Activated T-cell treated with anti-CD3 and anti-CD28 coated beads for 4 hours (primary cell): ENCODE measurements around the gene CCNG1.
"Not testable (repeated sequence)": the region's sequence is repeated elsewhere in the genome, so short reads cannot be mapped to it uniquely, and the experiment has no call there.

Experiments
- DNase-seq: peaks from one replicate; pipeline ENCODE4 v3.0.0-alpha.2; 2020

CCNG1 gene

DNA sequence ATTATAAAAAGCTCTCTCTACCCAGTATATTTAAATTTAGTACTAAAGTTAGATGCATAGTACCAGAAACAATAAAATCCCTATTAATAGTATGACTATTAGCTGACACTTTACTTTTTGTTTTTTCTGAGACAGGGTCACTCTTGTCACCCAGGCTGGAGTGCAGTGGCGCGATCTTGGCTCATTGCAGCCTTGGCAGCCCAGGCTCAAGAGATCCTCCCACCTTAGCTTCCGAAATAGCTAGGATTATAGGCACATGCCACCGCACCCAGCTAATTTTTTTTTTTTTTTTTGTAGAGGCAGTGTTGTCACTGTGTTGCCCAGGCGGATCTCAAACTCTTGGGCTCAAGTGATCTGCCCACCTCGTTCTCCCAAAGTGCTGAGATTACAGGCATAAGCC lies 8.0 kb downstream of the CCNG1 start:
- no peak for DNase-seq

DNA sequence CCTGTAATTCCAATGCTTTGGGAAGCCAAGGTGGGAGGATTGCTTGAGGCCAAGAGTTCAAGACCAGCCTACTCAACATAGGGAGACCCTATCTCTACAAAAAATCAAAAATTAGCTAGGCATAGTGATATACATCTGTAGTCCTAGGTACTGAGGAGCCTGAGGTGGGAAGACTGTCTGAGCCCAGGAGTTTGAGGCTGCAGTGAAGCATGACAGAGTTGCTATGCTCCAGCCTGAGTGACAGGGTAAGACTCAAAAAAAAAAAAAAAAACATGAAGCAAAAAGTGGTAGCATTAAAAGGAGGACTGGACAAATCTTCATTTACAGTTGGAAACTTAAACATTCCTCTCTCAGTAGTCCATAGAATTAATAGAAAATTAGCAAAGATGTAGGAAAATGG lies 9.8 kb downstream of the CCNG1 start:
- no peak for DNase-seq

DNA sequence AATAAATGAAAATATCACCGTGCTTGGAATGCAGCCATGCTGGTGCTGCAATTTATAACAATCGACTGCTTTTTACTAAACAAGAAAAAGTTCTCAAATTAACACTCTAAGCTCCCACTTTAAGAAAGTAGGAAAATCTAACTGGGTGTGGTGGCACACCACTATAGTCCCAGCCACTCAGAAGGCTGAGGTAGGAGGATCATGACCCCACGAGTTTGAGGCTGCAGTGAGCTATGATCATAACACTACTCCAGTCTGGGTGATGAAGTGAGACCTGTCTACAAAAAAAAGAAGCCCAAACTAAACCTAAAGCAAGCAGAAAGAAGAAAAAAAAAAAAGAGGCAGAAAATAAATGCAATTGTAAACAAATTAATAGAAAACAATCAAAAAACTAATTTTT lies 10.5 kb downstream of the CCNG1 start:
- no peak for DNase-seq

DNA sequence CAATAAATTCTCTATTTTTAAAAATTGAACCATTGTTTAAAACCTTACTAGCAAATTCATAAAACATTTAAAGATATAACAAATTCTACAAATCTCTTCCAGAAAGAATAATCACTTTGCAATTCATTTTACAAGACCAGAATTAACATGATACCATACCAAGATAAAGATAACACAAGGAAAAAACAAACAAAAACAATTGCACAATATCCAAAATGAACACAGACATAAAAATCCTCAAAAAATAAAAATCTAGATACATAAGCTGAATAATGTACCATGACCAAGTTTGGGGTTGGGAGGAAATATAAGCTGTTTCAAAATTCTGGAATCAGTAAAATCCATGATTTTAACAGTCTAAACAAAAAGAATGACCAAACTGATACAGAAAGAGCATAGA lies 11.1 kb downstream of the CCNG1 start:
- DNase-seq = no peak

DNA sequence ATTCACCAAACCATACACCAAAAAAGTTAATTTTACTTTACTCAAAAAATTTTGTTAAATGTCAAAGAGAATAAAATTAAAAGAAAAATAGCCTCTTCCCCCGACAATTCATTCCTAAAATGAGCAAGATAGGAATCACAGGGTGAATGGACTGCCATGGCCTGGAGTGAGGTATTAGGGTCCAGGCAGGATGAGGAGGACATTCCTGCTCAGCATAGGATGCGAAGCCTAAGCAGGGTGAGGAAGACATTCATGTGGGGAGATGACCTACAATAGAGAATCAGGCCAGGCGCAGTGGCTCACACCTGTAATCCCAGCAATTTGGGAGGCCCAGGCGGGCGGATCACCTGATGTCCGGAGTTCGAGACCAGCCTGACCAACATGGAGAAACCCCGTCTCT lies 14.1 kb downstream of the CCNG1 start:
- DNase-seq = no peak

DNA sequence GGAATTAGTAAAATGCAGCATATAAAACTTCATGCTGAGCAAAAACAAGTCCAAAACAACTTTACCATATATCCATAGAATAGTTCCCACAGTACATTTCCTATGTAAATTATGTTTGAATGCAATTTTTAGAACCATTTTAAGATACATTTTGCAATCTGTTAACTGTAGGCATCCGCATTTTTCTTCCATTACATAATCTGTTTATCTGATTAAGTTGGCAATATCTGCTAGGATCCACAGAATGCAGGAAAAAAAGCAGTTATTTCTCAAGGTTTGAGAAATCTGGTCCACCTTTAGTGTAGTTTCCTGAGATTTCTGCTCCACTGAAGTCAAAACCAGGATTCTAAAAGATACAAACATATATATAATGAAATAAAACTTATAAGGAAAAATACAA lies 16.3 kb downstream of the CCNG1 start:
- no peak for DNase-seq

DNA sequence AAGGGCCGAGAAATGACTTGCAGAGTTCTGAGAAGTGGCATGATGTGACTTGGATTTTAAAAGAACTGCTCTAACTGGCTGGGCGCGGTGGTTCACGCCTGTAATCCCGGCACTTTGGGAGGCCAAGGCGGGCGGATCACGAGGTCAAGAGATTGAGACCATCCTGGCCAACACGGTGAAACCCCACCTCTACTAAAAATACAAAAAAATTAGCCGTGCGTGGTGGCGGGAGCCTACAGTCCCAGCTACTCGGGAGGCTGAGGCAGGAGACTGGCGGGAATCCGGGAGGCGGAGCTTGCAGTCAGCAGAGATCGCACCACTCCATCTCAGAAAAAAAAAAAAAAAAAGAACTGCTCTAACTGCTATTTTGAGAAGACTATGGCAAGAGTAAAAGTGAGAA lies 18.0 kb downstream of the CCNG1 start:
- DNase-seq = not testable (repeated sequence)

DNA sequence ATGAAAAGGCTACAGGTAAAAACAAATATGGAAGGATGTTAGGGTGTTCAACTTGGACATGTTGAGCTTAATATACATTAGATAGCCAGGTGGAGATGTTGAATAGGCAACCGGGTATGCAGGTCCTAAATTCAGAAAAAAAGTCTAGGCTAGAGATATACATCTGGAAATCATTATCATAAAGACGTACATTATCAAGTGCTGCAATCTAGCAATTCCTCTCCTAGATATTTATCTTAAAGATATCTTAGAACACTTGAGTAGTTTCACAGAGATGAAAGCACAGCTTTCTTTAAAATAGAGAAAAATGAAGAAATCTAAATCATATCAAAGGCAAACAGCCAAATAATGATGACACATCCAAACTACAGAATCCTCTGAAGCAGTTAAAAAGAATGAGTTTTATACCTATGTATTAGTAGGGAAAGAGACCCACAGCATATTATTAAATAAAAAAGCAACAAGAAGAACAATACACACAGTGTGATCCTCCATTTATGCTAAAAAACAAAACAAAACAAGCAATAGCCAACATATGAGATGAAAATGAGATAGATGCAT lies 18.7 kb downstream of the CCNG1 start:
- DNase-seq = no peak

DNA sequence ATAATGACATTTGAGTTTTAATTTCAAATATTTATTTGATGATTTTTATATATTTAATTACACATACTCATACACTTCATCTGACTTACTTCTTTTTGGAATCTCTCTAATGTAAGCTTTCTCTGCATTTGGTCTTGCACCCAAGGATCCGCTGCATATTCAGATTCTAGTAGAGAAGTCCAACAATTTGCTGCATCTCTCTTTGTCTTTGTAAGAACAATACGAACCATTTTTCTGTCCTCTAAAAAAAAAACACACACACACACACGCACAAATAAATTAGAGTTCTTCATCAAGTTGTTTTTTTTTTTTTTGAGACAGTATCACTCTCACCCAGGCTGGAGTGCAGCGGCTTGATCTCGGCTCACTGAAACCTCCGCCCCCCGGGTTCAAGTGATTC lies 19.4 kb downstream of the CCNG1 start:
- DNase-seq = no peak

DNA sequence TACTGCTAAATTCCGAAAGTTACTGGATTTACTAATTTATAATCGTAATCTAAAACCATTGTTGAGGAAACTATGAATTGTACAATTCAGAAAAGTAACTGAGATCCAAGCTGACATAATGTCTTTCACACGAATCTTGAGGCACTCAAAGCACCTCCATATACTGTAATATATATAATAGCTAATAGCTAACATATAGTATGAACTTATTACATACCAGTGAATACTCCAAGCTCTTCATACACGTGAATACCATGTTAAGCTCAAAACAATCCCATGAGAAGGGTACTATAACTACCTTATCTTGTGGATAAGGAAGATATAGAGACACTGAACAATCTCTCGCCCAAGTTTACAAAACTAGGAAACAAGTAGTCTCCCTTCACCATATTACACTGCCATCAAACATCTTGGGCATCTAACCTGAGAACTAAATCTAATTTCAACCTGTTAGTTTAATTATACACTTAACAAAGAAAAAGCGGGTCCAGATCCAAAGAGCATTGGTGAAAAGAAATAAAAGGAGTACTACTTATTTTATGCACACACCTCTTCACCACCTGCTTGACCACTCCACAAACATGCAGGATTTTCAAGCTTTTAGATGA lies 21.5 kb downstream of the CCNG1 start:
- no peak for DNase-seq

DNA sequence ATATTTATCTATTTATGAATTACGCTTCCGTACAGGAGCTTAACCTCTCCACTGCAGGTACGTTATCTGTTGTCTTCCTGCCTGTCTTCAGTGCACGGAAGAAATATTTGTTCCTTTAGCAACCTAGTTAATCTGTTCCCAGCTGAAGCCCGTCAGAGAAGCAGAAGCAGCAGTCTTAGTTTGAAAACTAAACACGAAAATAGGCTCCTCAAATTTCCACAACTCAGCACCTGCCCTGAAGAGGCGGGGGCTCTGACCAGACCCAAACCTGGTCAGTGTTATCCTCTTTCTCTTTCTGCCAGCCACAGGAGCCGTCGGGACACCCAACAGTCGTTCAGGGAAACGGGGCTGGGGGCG lies 22.0 kb downstream of the CCNG1 start:
- no peak for DNase-seq

DNA sequence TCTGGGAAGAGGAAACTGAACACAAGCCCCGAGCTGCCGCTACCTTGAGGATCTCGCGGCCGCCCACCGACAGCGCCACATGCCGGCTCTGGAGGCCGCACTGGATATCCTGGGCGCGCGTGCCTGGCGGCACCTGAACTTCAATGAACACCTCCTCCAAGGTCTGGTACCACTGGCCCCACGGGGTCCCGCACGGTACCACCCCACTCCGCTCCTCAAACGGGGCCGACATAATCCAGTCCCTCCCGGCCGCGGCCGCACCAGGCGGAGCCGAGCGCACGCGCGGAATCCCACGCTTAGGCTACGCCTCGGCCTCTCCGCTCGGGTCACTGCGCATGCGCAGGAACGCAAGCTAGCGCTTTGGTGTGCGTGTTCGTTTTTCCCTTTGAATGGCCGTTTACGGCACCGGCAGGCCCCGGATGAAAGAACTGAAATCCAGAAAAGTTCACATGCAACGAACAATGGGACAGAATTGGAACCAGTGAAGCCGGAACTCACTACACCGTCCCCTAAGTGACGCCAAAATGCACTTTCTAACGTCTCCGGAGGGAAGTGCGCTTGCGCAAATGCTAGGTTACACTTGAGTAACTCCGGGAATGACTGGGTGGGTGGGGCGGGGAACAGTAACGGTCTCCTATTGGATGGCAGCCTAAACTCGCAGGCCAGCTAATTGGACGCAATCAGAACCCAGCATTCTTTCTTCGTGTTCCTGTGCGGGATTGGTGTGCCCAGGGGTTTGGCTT lies 22.6 kb downstream of the CCNG1 start, which contains the start of gene NUDCD2:
Gene NUDCD2 (minus strand): TSS at position 284 of the 743 bp plus-strand sequence. CDS start 52 bp downstream, at position 232.
- peak; percentile 90 for DNase-seq

DNA sequence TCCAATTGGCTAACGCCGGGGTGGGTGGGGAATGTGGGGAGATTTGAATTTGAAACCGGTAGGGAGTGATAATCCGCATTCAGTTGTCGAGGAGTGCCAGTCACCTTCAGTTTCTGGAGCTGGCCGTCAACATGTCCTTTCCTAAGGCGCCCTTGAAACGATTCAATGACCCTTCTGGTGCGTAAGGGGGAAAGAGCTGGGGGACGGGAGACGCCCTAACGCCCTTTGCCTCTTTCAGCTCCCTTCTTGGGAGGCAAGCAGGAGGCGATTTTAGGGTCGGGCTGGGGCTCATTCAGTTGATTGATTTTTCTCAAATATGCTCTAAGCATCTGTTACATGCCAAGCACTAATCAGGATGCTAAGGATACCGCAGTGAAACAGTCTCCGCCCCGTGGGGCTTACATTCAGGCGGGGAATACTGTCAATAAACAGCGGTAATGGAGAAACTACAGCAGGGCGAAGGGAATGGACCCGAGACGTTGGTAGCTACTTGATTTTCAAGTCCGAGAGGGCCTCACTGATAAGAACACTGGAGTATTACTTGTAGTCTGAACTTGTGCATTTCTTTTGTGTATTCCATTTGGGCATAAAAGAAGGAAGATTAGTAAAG lies 23.3 kb downstream of the CCNG1 start, which contains the start of gene HMMR:
Gene HMMR (plus strand): TSS at position 71 of the 610 bp plus-strand sequence. CDS start 61 bp downstream, at position 132.
- no peak for DNase-seq

DNA sequence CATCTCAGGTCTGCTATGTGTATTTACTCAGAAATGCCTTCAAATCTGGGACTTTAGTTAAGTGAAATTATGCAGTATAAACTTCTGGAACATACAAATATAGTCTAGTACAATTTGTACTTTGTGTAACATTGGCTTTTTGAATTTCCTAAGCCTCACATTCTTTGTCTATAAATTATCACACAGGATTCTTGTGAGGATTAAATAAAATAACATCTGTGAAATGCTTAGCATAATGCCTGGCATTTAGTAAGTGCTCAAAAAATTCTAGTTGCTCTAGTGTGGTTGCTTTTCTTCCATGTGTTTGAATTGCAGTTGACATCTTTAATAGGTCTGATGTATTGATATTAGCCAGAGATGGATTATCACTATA lies 25.7 kb downstream of the CCNG1 start:
- no peak for DNase-seq

DNA sequence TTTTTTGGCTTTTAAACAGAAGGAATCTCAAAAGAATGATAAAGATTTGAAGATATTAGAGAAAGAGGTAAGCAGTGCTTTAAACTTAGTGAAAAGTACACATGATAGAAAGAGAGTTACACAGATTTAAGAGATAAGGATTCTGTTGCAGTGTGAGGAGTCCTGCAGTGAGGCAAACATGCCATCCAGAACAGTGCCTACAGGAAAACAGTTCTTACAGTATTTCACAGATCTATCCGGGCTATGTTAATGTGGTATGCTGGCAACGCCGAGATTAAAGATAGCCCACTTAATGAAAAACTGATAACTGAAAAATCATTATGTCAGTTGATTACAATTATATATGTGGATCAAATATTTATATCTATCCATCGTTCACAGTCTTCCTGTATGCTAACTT lies 30.3 kb downstream of the CCNG1 start:
- DNase-seq = no peak

DNA sequence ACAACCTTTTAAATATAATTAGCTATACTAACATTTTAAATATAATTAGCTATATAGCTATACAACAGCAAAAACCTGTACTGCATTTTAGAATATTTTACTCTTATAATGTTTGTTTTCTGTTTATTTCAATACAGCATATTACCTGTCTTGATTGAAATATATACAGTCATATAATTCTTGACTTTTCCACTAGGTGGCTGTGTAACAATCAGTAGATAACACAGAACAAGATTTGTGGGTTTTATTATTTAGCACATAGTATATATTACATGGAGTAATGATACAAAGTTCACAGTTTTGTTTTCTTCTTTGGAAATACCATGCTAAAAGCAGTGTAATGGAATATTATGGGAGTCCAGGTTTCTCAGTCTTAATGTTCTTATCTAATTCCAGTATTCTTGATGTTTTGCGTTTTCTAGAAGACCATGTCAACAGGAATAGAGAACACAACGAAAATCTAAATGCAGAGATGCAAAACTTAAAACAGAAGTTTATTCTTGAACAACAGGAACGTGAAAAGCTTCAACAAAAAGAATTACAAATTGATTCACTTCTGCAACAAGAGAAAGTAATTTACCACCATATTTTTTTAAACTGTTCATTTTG lies 36.3 kb downstream of the CCNG1 start:
- no peak for DNase-seq

DNA sequence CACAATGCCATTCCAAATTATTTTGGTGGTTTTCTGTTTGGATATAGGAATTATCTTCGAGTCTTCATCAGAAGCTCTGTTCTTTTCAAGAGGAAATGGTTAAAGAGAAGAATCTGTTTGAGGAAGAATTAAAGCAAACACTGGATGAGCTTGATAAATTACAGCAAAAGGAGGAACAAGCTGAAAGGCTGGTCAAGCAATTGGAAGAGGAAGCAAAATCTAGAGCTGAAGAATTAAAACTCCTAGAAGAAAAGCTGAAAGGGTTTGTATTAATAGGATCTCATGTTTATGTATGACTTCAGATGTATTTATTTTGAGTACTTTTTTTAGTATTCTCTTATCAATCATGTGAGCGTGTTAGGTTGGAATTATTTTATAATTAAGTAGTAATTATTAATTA lies 38.0 kb downstream of the CCNG1 start:
- no peak for DNase-seq

DNA sequence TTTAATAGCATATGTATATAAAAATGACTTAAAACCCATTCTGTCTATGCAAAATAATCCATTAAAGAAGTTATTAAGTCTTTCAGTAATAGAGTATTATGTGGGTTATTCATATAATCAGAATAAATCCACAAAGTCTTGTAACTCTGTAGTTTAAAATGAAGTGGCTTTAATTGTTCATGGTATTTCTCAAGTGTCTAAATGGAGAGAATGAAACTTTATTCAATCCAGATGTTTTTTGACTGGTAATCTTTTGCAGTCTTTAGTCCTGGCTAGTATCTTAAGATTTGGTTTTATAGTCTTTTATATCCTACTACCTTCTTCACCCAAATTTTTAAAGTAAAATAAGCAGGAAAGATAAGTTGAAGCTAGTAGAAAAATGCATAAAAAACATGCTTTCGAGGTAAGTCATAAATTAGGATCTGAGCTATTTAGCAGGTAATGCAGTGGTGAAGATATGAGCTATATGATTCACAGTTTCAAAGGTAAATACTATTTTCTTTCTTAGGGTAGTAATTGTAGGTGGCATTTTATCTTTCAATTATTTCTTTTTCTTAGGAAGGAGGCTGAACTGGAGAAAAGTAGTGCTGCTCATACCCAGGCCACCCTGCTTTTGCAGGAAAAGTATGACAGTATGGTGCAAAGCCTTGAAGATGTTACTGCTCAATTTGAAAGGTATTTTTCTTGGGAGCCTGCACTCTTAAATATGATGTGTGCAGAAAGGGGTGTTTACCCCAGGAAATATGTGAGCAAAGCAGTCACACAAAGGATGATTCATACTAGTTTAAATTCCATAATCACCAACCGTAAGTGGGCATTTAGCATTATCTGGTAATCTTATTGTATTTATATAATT lies 41.0 kb downstream of the CCNG1 start:
- no peak for DNase-seq

DNA sequence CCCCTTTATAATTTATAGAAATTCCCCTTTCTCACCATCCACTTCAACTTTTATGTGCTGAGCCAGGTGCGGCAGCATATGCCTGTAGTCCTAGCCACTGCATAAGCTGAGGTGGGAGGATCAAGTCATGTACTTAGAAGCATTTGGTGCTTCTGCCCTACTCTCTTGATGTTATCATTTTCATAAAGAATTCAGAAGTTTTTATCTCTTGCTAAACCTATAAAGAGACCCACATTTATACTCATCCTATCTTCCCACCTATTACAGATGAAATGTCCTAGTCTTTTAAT lies 41.5 kb downstream of the CCNG1 start:
- no peak for DNase-seq

DNA sequence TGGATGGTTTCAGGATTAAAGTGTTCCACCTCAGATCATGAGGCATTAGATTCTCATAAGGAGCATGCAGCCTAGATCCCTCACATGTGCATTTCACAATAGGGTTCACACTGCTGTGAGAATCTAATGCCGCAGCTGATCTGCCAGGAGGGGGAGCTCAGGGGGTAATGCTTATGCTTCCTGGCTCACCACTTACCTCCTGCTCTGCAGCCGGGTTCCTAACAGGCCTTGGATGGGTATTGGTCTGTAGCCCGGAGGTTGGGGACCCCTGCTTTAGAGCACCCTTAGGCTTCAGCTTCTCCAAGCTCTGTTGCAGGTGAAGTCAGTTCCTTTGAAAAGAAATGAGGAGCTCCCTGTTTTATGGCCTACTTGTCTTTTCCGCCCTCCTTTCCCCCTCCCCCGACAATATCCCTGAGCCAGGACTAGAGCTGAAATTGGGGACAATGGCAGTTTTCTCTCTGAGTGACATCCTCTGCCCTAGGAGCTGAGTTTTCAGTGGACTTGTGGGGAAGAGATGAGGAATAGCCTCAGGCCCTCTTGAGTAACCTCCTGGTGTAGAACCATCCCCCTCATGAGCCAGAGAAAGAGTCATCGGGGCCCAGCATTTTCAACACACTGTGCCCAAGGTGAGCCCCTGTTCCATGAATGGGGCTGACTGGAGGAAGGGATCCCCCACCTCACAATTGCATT lies 51.8 kb downstream of the CCNG1 start:
- no peak for DNase-seq

DNA sequence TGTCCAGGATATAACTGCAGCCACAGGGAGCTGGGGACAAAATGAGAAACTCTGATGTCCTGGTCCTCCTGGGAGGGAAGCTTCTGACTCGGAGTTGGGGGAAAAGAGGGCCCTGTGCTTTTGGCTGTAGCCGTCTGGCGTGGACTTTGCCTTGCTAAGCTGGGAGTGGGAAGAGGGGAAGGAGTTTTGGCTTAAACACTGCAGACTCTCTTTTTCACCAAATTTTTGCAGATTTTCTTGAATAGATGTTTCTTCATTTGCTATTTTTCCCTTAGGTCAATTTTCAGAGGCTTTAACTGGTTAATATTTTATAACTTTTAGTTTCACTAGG lies 52.3 kb downstream of the CCNG1 start:
- DNase-seq = no peak
